H9 (cell line): ENCODE data around the gene OR10P1. TPM values are rescaled to one million over a fixed set of nuclear protein-coding genes. Genes with fewer than 3 reads are reported as not detected.

ENCODE experiments used
- DNase-seq: peaks from one replicate; pipeline ENCODE4 v3.0.0-alpha.2; 2017
- H2AFZ ChIP-seq: one replicate; pipeline ENCODE4 v1.6.1; 2013; ENCODE audit warnings: mild to moderate bottlenecking, low read length, control low read depth, moderate library complexity
- H2AK5ac ChIP-seq: 2 replicates; pipeline ENCODE4 v1.6.1; 2013; ENCODE audit warnings: low read length, control low read depth, mixed read lengths; ENCODE audit not compliant: insufficient read length
- H2BK120ac ChIP-seq: one replicate; pipeline ENCODE4 v1.6.1; 2013; ENCODE audit warnings: low read depth, mild to moderate bottlenecking, low read length, control low read depth, inconsistent platforms; ENCODE audit not compliant: poor library complexity, severe bottlenecking
- H2BK12ac ChIP-seq: 2 replicates; pipeline ENCODE4 v1.6.1; 2013; ENCODE audit warnings: low read length, control low read depth, mixed read lengths, low read depth; ENCODE audit not compliant: insufficient read length
- H2BK15ac ChIP-seq: 2 replicates; pipeline ENCODE4 v1.6.1; 2013; ENCODE audit warnings: low read depth, low read length, control low read depth
- H2BK20ac ChIP-seq: one replicate; pipeline ENCODE4 v1.6.1; 2013; ENCODE audit warnings: low read depth, mild to moderate bottlenecking, low read length, control low read depth, inconsistent platforms; ENCODE audit not compliant: poor library complexity, severe bottlenecking
- H2BK5ac ChIP-seq: 2 replicates; pipeline ENCODE4 v1.6.1; 2013; ENCODE audit warnings: low read length, control low read depth, mixed read lengths; ENCODE audit not compliant: insufficient read length
- H3K14ac ChIP-seq: 2 replicates; pipeline ENCODE4 v1.6.1; 2013; ENCODE audit warnings: low read length, control low read depth; ENCODE audit not compliant: insufficient read depth
- H3K18ac ChIP-seq: 2 replicates; pipeline ENCODE4 v1.6.1; 2013; ENCODE audit warnings: low read depth, mild to moderate bottlenecking, mixed read lengths, low read length, control low read depth; ENCODE audit not compliant: insufficient read length
- H3K23ac ChIP-seq: 2 replicates; pipeline ENCODE4 v1.6.1; 2013; ENCODE audit warnings: low read length, control low read depth, mixed read lengths, low read depth; ENCODE audit not compliant: insufficient read length
- H3K23me2 ChIP-seq: 2 replicates; pipeline ENCODE4 v1.6.1; 2013; ENCODE audit warnings: low read depth, mild to moderate bottlenecking, mixed read lengths, low read length, control low read depth; ENCODE audit not compliant: insufficient read length, poor library complexity, severe bottlenecking
- H3K27ac ChIP-seq: 2 replicates; pipeline ENCODE4 v1.5.1; 2013; ENCODE audit warnings: low read length, control low read depth, mixed read lengths, low read depth; ENCODE audit not compliant: insufficient read length
- H3K27me3 ChIP-seq: 2 replicates; pipeline ENCODE4 v1.6.1; 2013; ENCODE audit warnings: low read length, control low read depth, inconsistent platforms; ENCODE audit not compliant: insufficient read depth
- H3K4ac ChIP-seq: 2 replicates; pipeline ENCODE4 v1.6.1; 2013; ENCODE audit warnings: low read depth, mild to moderate bottlenecking, control low read depth, inconsistent platforms, low read length, moderate library complexity
- H3K4me1 ChIP-seq: 2 replicates; pipeline ENCODE4 v1.6.1; 2013; ENCODE audit warnings: low read length, control low read depth, inconsistent platforms; ENCODE audit not compliant: insufficient read depth
- H3K4me2 ChIP-seq: 2 replicates; pipeline ENCODE4 v1.6.1; 2013; ENCODE audit warnings: low read length, control low read depth, mixed read lengths; ENCODE audit not compliant: insufficient read length, insufficient read depth
- H3K56ac ChIP-seq: 2 replicates; pipeline ENCODE4 v1.6.1; 2013; ENCODE audit warnings: low read depth, mild to moderate bottlenecking, mixed read lengths, low read length, control low read depth; ENCODE audit not compliant: insufficient read length
- H3K79me1 ChIP-seq: 2 replicates; pipeline ENCODE4 v1.6.1; 2013; ENCODE audit warnings: low read depth, mild to moderate bottlenecking, moderate library complexity, low read length, control low read depth, inconsistent platforms; ENCODE audit not compliant: insufficient read depth, poor library complexity, severe bottlenecking
- H3K79me2 ChIP-seq: 2 replicates; pipeline ENCODE4 v1.6.1; 2013; ENCODE audit warnings: low read length, control low read depth, inconsistent platforms; ENCODE audit not compliant: insufficient read depth
- H3K9ac ChIP-seq: 2 replicates; pipeline ENCODE4 v1.6.1; 2013; ENCODE audit warnings: low read length, control low read depth, mixed read lengths; ENCODE audit not compliant: insufficient read length; ENCODE audit errors: extremely low read depth
- H3K9me3 ChIP-seq: one replicate; pipeline ENCODE4 v1.6.1; 2013; ENCODE audit warnings: low read depth, low read length, inconsistent platforms; ENCODE audit not compliant: control insufficient read depth
- H3T11ph ChIP-seq: one replicate; pipeline ENCODE4 v1.6.1; 2013; ENCODE audit warnings: mild to moderate bottlenecking, low read length, control low read depth, inconsistent platforms
- H4K20me1 ChIP-seq: one replicate; pipeline ENCODE4 v1.6.1; 2013; ENCODE audit not compliant: control insufficient read depth, insufficient read length, insufficient read depth
- H4K5ac ChIP-seq: 2 replicates; pipeline ENCODE4 v1.6.1; 2013; ENCODE audit warnings: low read depth, mild to moderate bottlenecking, mixed read lengths, low read length, control low read depth; ENCODE audit not compliant: insufficient read length
- H4K8ac ChIP-seq: replicated peaks from 2 replicates; pipeline ENCODE4 v1.6.1; 2013; ENCODE audit warnings: low read length, control low read depth, mixed read lengths, low read depth; ENCODE audit not compliant: insufficient read length
- H4K91ac ChIP-seq: 2 replicates; pipeline ENCODE4 v1.6.1; 2013; ENCODE audit warnings: low read depth, mild to moderate bottlenecking, moderate library complexity, mixed read lengths, low read length, control low read depth; ENCODE audit not compliant: insufficient read length
- H3K27ac Mint-ChIP-seq, 3 experiments: 2 replicates in 2 of 3; 3 replicates in 1 of 3; pipeline ENCODE4 v1.8.0; 2020 to 2021; ENCODE audit warnings: mixed read lengths in 3 of 3, mild to moderate bottlenecking in 1 of 3, moderate library complexity in 1 of 3
- H3K27me3 Mint-ChIP-seq: 2 replicates; pipeline ENCODE4 v1.8.0; 2021; ENCODE audit warnings: low read depth, mild to moderate bottlenecking, moderate library complexity, mixed read lengths
- H3K36me3 Mint-ChIP-seq, 3 experiments: 2 replicates in 2 of 3; 3 replicates in 1 of 3; pipeline ENCODE4 v1.8.0; 2020 to 2021; ENCODE audit warnings: low read depth in 3 of 3, mixed read lengths in 3 of 3; ENCODE audit not compliant: insufficient read depth in 1 of 3
- H3K4me1 Mint-ChIP-seq, 2 experiments: 2 replicates each; pipeline ENCODE4 v1.8.0; 2020; ENCODE audit warnings: mixed read lengths in 2 of 2
- H3K4me3 Mint-ChIP-seq, 2 experiments: 2 replicates in 1 of 2; 3 replicates in 1 of 2; pipeline ENCODE4 v1.8.0; 2020 to 2021; ENCODE audit warnings: mild to moderate bottlenecking in 2 of 2, mixed read lengths in 2 of 2, moderate library complexity in 1 of 2
- H3K9me3 Mint-ChIP-seq, 2 experiments: 2 replicates in 1 of 2; 3 replicates in 1 of 2; pipeline ENCODE4 v1.8.0; 2020; ENCODE audit warnings: mild to moderate bottlenecking in 2 of 2, mixed read lengths in 2 of 2, moderate library complexity in 1 of 2
- CTCF ChIP-seq: fragments of 200-600 bp; sonication (generic); conservative IDR thresholded peaks from 3 replicates; pipeline ENCODE4 v1.8.0; 2021; ENCODE audit warnings: antibody characterized with exemption, mild to moderate bottlenecking
- WGBS: extraction: QIAGEN DNeasy Blood & Tissue Kit; methylation state at CpG from one replicate; pipeline ENCODE4 v1.1.7; 2013; ENCODE audit warnings: missing lambda C conversion rate, low lambda C conversion rate, mixed read lengths; ENCODE audit not compliant: insufficient read length; ENCODE audit errors: extremely low coverage; 5-methylcytosine and 5-hydroxymethylcytosine counted together
- total RNA-seq: library from RNA; stranded (reverse); gene quantifications from 2 replicates; pipeline ENCODE4 v1.2.1, GENCODE V29; 2021

The OR10P1 gene
- total RNA-seq, 1 experiment from 2014 or later: not detected

GRCh38 chr12:55658212-55658611 lies 21.5 kb downstream of the OR10P1 start:
- H3K4me2 ChIP-seq: no peak overlapping the region
- H3K4me1 ChIP-seq: no peaks in the 10 kb centered on the region
- H3K4me3 Mint-ChIP-seq: no peak overlapping the region
- H2BK120ac ChIP-seq: no peak overlapping the region
- H3K23ac ChIP-seq: no peak overlapping the region
- no peak for DNase-seq
- H3K27ac Mint-ChIP-seq: no peak overlapping the region
- peaks cover 0 to under 1% (median 0%) of the 10 kb centered on the region in 3 experiments; a peak in 1 of 7 replicates for H3K36me3 Mint-ChIP-seq
- no peak overlapping the region for H3K4ac ChIP-seq
- no peak overlapping the region for H3K18ac ChIP-seq
- no peaks in the 10 kb centered on the region for H3K23me2 ChIP-seq
- no peak overlapping the region for H4K5ac ChIP-seq
- H3K14ac ChIP-seq: no peak overlapping the region
- H2BK5ac ChIP-seq: no peak overlapping the region
- peaks cover 0 to 2% of the 10 kb centered on the region in 2 experiments; a peak in 1 of 5 replicates for H3K9me3 Mint-ChIP-seq
- no peak overlapping the region for H3T11ph ChIP-seq
- H4K20me1 ChIP-seq: no peaks in the 10 kb centered on the region
- no peak overlapping the region for H2AFZ ChIP-seq
- H2AK5ac ChIP-seq: no peak overlapping the region
- H3K4me1 Mint-ChIP-seq: no peaks in the 10 kb centered on the region
- WGBS: no CpG with 5 or more reads among the region's 6 CpGs
- peaks cover 21% of the 10 kb centered on the region for H3K27me3 Mint-ChIP-seq
- no peaks in the 10 kb centered on the region for H3K79me1 ChIP-seq
- no peak overlapping the region for H2BK12ac ChIP-seq
- no peak overlapping the region for H2BK15ac ChIP-seq
- H3K9me3 ChIP-seq: no peaks in the 10 kb centered on the region
- H3K27ac ChIP-seq: no peak overlapping the region
- no peak overlapping the region for H3K56ac ChIP-seq
- no peak overlapping the region for H2BK20ac ChIP-seq
- H3K9ac ChIP-seq: no peak overlapping the region
- no peak overlapping the region for H4K91ac ChIP-seq
- no peak for TF ChIP-seq CTCF
- H3K79me2 ChIP-seq: no peaks in the 10 kb centered on the region
- no peak overlapping the region for H4K8ac ChIP-seq
- H3K27me3 ChIP-seq: no peaks in the 10 kb centered on the region
